K562 (cell line): ENCODE results near the gene PPM1L. TPM values are rescaled to one million over a fixed set of nuclear protein-coding genes. Genes with fewer than 3 reads are reported as not detected.

Experiments used
- ATAC-seq: fragments of 200-7000 bp; cut with Tn5 transposase; 3 replicates; pipeline ENCODE4 v1.9.1; 2020; ENCODE audit warnings: moderate library complexity
- BruUV-seq: library from RNA; stranded (reverse); fragments of 400-500 nt; replicated peaks from 2 replicates; lab custom pipeline; 2021; lab: Mats Ljungman, UMichigan
- CTCF ChIA-PET: fragments of 300-600 bp; formaldehyde crosslinking; extraction: SDS; loops from one replicate; lab custom pipeline; 2021; ENCODE audit warnings: low intra/inter-chr PET ratio; lab: Yijun Ruan, JAX
- POLR2A ChIA-PET: fragments of 300-600, 350-650 bp; sonication (Branson Sonifier 250); formaldehyde crosslinking; extraction: SDS; loops from one replicate; lab custom pipeline; 2021; ENCODE audit warnings: antibody characterized with exemption, inconsistent platforms; lab: Yijun Ruan, JAX
- DNase-seq, 4 experiments: peaks; one replicate each; pipeline versions ENCODE4 v3.0.0 to v3.0.0-alpha.2; 2011 to 2018; ENCODE audit warnings: low spot score in 3 of 4, mixed read lengths in 3 of 4; ENCODE audit errors: extremely low read depth in 1 of 4
- FAIRE-seq: peaks from 2 replicates; lab custom pipeline; 2011; peaks lifted over from hg19 to GRCh38; lab: Jason Lieb, UNC
- H2AFZ ChIP-seq: 2 replicates; pipeline ENCODE4 v1.6.0; 2011; ENCODE audit warnings: low read depth, low read length, control low read depth, inconsistent platforms
- H3K27ac ChIP-seq: fragments of 200-600 bp; 3 replicates; pipeline ENCODE4 v1.8.0; 2011; ENCODE audit warnings: low read depth, mild to moderate bottlenecking, control low read depth, inconsistent platforms, low read length, moderate library complexity, mixed read lengths; ENCODE audit errors: extremely low read depth
- H3K27me3 ChIP-seq, 2 experiments: fragments of 300-600 bp in 1 of 2; 2 replicates in 1 of 2; 3 replicates in 1 of 2; pipeline versions ENCODE4 v1.6.0 to v1.8.0; 2011; ENCODE audit warnings: inconsistent platforms in 2 of 2, low read length in 2 of 2, mild to moderate bottlenecking in 1 of 2, mixed read lengths in 1 of 2, moderate library complexity in 1 of 2; ENCODE audit not compliant: control insufficient read depth in 2 of 2, insufficient read depth in 2 of 2
- H3K36me3 ChIP-seq: fragments of 300-600 bp; 3 replicates; pipeline ENCODE4 v1.8.0; 2011; ENCODE audit warnings: mild to moderate bottlenecking, low read length, inconsistent platforms; ENCODE audit not compliant: control insufficient read depth, insufficient read depth
- H3K4me1 ChIP-seq, 2 experiments: fragments of 200-600 bp in 1 of 2; replicated peaks in 1 of 2; 2 replicates in 1 of 2; 3 replicates in 1 of 2; pipeline versions ENCODE4 v1.5.1 to v1.8.0; 2011; ENCODE audit warnings: inconsistent platforms in 2 of 2, low read length in 2 of 2, mild to moderate bottlenecking in 1 of 2, mixed read lengths in 1 of 2, moderate library complexity in 1 of 2; ENCODE audit not compliant: control insufficient read depth in 2 of 2, insufficient read depth in 2 of 2
- H3K4me2 ChIP-seq: 2 replicates; pipeline ENCODE4 v1.6.1; 2011; ENCODE audit warnings: low read length, control low read depth, inconsistent platforms, mixed read lengths; ENCODE audit not compliant: insufficient read depth
- H3K4me3 ChIP-seq: fragments of 200-600 bp; sonication (generic), shearing (Covaris generic); 2 replicates; pipeline ENCODE4 v1.5.1; 2016; ENCODE audit warnings: control low read depth, inconsistent platforms
- H3K79me2 ChIP-seq: fragments of 200-600 bp; 3 replicates; pipeline ENCODE4 v1.8.0; 2011; ENCODE audit warnings: low read length, inconsistent platforms; ENCODE audit not compliant: control insufficient read depth, insufficient read depth
- H3K9ac ChIP-seq, 2 experiments: 2 replicates each; pipeline versions ENCODE4 v1.6.0 to v1.6.1; 2011; ENCODE audit warnings: low read depth in 2 of 2, low read length in 2 of 2, control low read depth in 1 of 2, inconsistent platforms in 1 of 2, mild to moderate bottlenecking in 1 of 2, mixed read lengths in 1 of 2; ENCODE audit not compliant: insufficient read depth in 1 of 2
- H3K9me1 ChIP-seq: one replicate; pipeline ENCODE4 v1.6.0; 2011; ENCODE audit warnings: inconsistent platforms, mild to moderate bottlenecking, low read length, moderate library complexity; ENCODE audit not compliant: control insufficient read depth, insufficient read depth
- H3K9me3 ChIP-seq: replicated peaks from 2 replicates; pipeline ENCODE4 v1.5.1; 2011; ENCODE audit warnings: low read depth, low read length, inconsistent platforms; ENCODE audit not compliant: control insufficient read depth, insufficient read depth
- H4K20me1 ChIP-seq: replicated peaks from 2 replicates; pipeline ENCODE4 v1.6.1; 2011; ENCODE audit warnings: low read length, inconsistent platforms, mixed read lengths; ENCODE audit not compliant: control insufficient read depth, insufficient read depth
- ASH1L ChIP-seq: fragments of 450-650 bp; IDR thresholded peaks from 2 replicates; pipeline ENCODE4 v1.6.1; 2018; ENCODE audit warnings: borderline replicate concordance, mild to moderate bottlenecking, low read depth; ENCODE audit not compliant: partially characterized antibody
- CXXC5 ChIP-seq: fragments of 250-450 bp; sonication (Bioruptor Pico); IDR thresholded peaks from 2 replicates; pipeline ENCODE4 v1.8.0; 2022; ENCODE audit warnings: inconsistent platforms, mild to moderate bottlenecking, moderate library complexity
- ESRRB ChIP-seq: fragments of 250-450 bp; sonication (Bioruptor Pico); IDR thresholded peaks from 2 replicates; pipeline ENCODE4 v1.5.0; 2020; ENCODE audit warnings: mild to moderate bottlenecking, moderate library complexity, borderline replicate concordance
- POLR2B ChIP-seq: fragments of 450-650 bp; IDR thresholded peaks from 2 replicates; pipeline ENCODE4 v1.6.1; 2018; ENCODE audit warnings: low read depth; ENCODE audit not compliant: partially characterized antibody
- PYGO2 ChIP-seq: fragments of 450-650 bp; IDR thresholded peaks from 2 replicates; pipeline ENCODE4 v1.6.1; 2016; ENCODE audit warnings: mild to moderate bottlenecking, missing genetic modification characterization, moderate library complexity, missing compliant biosample characterization
- RBBP5 ChIP-seq: fragments of 200-600 bp; sonication (generic); IDR thresholded peaks from 2 replicates; pipeline ENCODE4 v1.6.1; 2012; ENCODE audit warnings: borderline replicate concordance, mild to moderate bottlenecking, low read length, control low read depth, inconsistent platforms; ENCODE audit not compliant: insufficient read depth, poor library complexity, severe bottlenecking
- THRAP3 ChIP-seq: fragments of 450-650 bp; IDR thresholded peaks from 2 replicates; pipeline ENCODE4 v1.6.1; 2016; ENCODE audit warnings: mild to moderate bottlenecking, inconsistent platforms, borderline replicate concordance
- ZNF551 ChIP-seq: fragments of 250-450 bp; sonication (Bioruptor Pico); IDR thresholded peaks from 2 replicates; pipeline ENCODE4 v1.5.0; 2021; ENCODE audit warnings: mild to moderate bottlenecking, moderate library complexity
- WGBS: fragments of 100-300 bp; shearing (Covaris generic); methylation state at CpG from one replicate; pipeline ENCODE4 v1.1.6; 2016; ENCODE audit warnings: low coverage, mixed read lengths; ENCODE audit not compliant: insufficient coverage; ENCODE audit errors: missing lambda C conversion rate; 5-methylcytosine and 5-hydroxymethylcytosine counted together
- in situ Hi-C: fragments of 300-500 bp; cut with MboI; formaldehyde crosslinking; loops from 4 replicates; pipeline ENCODE4 v1.15.0; 2018; ENCODE audit warnings: inconsistent platforms, mixed read lengths
- intact Hi-C: fragments of 100-400 bp; cut with micrococcal nuclease; formaldehyde crosslinking; loops from 2 replicates; pipeline ENCODE4 v1.14.2; 2022
- polyA plus RNA-seq, 8 experiments: library from polyadenylated mRNA; depleted of rRNA in 4 of 8; stranded (reverse) in 5 of 8; unstranded in 3 of 8; fragments of >200 nt; fragmentation: Nextera tagmentation in 2 of 8; fragmentation: Illumina TruSeq in 1 of 8; extraction: Ambion mirVana in 2 of 8; extraction: Trizol in 1 of 8; gene quantifications; 2 replicates each; pipeline versions ENCODE4 v1.2.1 to v1.2.3, GENCODE V29; 2011 to 2014; ENCODE audit warnings: inconsistent platforms in 1 of 8, missing spikeins in 1 of 8
- total RNA-seq, 7 experiments: library from RNA; depleted of rRNA in 6 of 7; stranded (reverse); fragments of >200 nt in 6 of 7; fragmentation: Illumina TruSeq in 2 of 7; extraction: Trizol in 2 of 7; gene quantifications; 2 replicates each; pipeline versions ENCODE4 v1.2.1 to v1.2.3, GENCODE V29; 2011 to 2021; ENCODE audit warnings: low replicate concordance in 1 of 7
- TF ChIP-seq, protein P1 (sequence below): fragments of 450-650 bp; formaldehyde crosslinking; IDR thresholded peaks from 2 replicates; pipeline ENCODE4 v1.4.0; 2020; ENCODE audit warnings: mild to moderate bottlenecking, moderate library complexity
- TF ChIP-seq, protein P2 (sequence below): fragments of 250-450 bp; sonication (Bioruptor Pico); IDR thresholded peaks from 2 replicates; pipeline ENCODE4 v1.5.0; 2021; ENCODE audit warnings: mild to moderate bottlenecking, borderline replicate concordance
- TF ChIP-seq, protein P3 (sequence below): fragments of 150-350 bp; conservative IDR thresholded peaks from 2 replicates; pipeline ENCODE4 v1.6.1; 2014; ENCODE audit warnings: low read length
- TF ChIP-seq, protein P4 (sequence below): fragments of 450-650 bp; IDR thresholded peaks from 2 replicates; pipeline ENCODE4 v1.6.1; 2017; ENCODE audit warnings: mild to moderate bottlenecking, moderate library complexity

The PPM1L gene
- total and polyA plus RNA-seq, 9 of the 15 experiments (the other 6 are each of a cell fraction or from before 2014, with no cell fraction given): 0.01 to 0.41 (median 0.14) TPM

DNA sequence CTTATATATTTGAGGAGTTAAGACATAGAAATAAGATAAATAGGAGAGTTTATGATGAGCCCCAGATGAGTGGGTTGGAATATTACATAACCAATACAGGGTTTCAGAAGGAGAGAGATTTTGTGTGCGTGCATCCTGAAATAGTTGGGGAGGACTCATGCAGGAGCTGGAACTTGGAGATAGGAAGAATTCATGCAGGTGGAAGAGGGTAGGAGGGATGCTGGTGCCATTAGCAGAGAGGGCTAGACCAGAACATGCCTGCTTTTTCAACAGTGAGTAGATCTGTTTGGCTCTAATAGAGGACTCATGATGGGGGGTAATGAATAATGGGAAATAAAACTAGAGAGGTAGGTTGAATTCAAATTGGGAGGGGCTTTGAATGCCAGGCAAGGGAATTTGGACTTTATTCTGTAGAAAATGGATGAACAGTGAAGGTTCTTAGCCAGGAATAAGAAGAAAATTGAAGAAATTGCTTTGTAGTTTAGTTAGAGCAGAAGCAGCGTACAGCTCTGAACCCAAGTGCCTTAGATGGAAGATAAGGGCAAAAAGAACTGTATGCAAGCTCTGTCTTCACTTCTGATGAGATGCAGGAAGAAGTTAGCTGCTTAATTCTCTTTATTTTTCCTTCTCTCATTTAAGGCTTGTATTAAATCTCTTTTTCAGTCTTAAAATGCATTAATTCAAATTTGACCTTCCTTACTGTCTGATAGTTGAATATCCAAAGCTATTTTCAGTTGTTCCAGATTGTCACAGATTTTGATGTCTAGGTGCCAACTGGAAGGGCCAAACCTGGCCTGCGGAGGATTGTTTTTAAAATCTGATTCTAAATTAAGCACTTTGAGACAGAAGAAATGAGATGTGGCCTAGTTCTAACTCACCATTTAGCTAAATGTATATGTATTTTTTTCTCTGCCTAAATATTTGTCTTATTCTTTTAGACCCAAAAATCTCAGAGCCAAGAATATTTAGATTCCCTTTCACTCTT, 86.3 kb downstream of the PPM1L start:
- Histone ChIP-seq H3K27me3 (no peaks in the 10 kb centered on the region), H3K36me3 (no peaks in the 10 kb centered on the region), H3K9ac (no peak overlapping the region), H3K4me1 (no peaks in the 10 kb centered on the region), H3K4me2 (no peak overlapping the region), H4K20me1 (no peaks in the 10 kb centered on the region), H2AFZ (no peak overlapping the region), H3K9me1 (no peaks in the 10 kb centered on the region), H3K4me3 (no peak overlapping the region), H3K9me3 (no peaks in the 10 kb centered on the region), H3K27ac (no peak overlapping the region), H3K79me2 (no peaks in the 10 kb centered on the region)
- ChIA-PET POLR2A (no interaction called here), CTCF (no interaction called here)
- in situ Hi-C loops: no loop called here
- WGBS: 0% methylated on average over 3 of the region's 3 CpGs
- FAIRE-seq (no peak), ATAC-seq (no peak), DNase-seq (no peak)
- no TSS peak for BruUV-seq
- intact Hi-C loops: no loop called here
- TF ChIP-seq THRAP3 (no peak), RBBP5 (no peak), ASH1L (no peak), ESRRB (CRISPR knock-in tag) (no peak), PYGO2 (tag) (no peak), ZNF551 (CRISPR knock-in tag) (no peak), CXXC5 (CRISPR knock-in tag) (no peak), POLR2B (no peak)
- TF ChIP-seq, protein P1, sequence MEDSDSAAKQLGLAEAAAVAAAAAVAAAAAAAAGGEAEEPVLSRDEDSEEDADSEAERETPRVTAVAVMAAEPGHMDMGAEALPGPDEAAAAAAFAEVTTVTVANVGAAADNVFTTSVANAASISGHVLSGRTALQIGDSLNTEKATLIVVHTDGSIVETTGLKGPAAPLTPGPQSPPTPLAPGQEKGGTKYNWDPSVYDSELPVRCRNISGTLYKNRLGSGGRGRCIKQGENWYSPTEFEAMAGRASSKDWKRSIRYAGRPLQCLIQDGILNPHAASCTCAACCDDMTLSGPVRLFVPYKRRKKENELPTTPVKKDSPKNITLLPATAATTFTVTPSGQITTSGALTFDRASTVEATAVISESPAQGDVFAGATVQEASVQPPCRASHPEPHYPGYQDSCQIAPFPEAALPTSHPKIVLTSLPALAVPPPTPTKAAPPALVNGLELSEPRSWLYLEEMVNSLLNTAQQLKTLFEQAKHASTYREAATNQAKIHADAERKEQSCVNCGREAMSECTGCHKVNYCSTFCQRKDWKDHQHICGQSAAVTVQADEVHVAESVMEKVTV: no peak
- TF ChIP-seq, protein P2, sequence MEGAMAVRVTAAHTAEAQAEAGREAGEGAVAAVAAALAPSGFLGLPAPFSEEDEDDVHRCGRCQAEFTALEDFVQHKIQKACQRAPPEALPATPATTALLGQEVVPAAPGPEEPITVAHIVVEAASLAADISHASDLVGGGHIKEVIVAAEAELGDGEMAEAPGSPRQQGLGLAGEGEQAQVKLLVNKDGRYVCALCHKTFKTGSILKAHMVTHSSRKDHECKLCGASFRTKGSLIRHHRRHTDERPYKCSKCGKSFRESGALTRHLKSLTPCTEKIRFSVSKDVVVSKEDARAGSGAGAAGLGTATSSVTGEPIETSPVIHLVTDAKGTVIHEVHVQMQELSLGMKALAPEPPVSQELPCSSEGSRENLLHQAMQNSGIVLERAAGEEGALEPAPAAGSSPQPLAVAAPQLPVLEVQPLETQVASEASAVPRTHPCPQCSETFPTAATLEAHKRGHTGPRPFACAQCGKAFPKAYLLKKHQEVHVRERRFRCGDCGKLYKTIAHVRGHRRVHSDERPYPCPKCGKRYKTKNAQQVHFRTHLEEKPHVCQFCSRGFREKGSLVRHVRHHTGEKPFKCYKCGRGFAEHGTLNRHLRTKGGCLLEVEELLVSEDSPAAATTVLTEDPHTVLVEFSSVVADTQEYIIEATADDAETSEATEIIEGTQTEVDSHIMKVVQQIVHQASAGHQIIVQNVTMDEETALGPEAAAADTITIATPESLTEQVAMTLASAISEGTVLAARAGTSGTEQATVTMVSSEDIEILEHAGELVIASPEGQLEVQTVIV (CRISPR knock-in tag): no peak
- TF ChIP-seq, protein P3, sequence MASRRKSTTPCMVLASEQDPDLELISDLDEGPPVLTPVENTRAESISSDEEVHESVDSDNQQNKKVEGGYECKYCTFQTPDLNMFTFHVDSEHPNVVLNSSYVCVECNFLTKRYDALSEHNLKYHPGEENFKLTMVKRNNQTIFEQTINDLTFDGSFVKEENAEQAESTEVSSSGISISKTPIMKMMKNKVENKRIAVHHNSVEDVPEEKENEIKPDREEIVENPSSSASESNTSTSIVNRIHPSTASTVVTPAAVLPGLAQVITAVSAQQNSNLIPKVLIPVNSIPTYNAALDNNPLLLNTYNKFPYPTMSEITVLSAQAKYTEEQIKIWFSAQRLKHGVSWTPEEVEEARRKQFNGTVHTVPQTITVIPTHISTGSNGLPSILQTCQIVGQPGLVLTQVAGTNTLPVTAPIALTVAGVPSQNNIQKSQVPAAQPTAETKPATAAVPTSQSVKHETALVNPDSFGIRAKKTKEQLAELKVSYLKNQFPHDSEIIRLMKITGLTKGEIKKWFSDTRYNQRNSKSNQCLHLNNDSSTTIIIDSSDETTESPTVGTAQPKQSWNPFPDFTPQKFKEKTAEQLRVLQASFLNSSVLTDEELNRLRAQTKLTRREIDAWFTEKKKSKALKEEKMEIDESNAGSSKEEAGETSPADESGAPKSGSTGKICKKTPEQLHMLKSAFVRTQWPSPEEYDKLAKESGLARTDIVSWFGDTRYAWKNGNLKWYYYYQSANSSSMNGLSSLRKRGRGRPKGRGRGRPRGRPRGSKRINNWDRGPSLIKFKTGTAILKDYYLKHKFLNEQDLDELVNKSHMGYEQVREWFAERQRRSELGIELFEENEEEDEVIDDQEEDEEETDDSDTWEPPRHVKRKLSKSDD: no peak
- TF ChIP-seq, protein P4, sequence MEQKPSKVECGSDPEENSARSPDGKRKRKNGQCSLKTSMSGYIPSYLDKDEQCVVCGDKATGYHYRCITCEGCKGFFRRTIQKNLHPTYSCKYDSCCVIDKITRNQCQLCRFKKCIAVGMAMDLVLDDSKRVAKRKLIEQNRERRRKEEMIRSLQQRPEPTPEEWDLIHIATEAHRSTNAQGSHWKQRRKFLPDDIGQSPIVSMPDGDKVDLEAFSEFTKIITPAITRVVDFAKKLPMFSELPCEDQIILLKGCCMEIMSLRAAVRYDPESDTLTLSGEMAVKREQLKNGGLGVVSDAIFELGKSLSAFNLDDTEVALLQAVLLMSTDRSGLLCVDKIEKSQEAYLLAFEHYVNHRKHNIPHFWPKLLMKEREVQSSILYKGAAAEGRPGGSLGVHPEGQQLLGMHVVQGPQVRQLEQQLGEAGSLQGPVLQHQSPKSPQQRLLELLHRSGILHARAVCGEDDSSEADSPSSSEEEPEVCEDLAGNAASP: no peak
